H1 (cell line): ENCODE data around the gene IQSEC3. TPM values are rescaled to one million over a fixed set of nuclear protein-coding genes. Genes with fewer than 3 reads are reported as not detected.

Source experiments
- KDM1A ChIP-seq: fragments of 200-600, 300-600 bp; sonication (generic); IDR thresholded peaks from 2 replicates; pipeline ENCODE4 v1.7.1; 2016; ENCODE audit warnings: mild to moderate bottlenecking, low read length, borderline replicate concordance
- RNF2 ChIP-seq: fragments of 200-900, 300-1000 bp; sonication (generic); IDR thresholded peaks from 2 replicates; pipeline ENCODE4 v1.7.1; 2016; ENCODE audit warnings: borderline replicate concordance, low read depth, mild to moderate bottlenecking, antibody characterized with exemption, low read length; ENCODE audit not compliant: poor library complexity, severe bottlenecking; ENCODE audit errors: missing control alignments
- polyA plus RNA-seq, 7 experiments: library from polyadenylated mRNA; depleted of rRNA in 3 of 7; stranded (reverse) in 5 of 7; unstranded in 2 of 7; fragments of >200 nt in 5 of 7; fragments of 200-250 nt in 2 of 7; gene quantifications; 1 replicate in 5 of 7; 2 replicates in 1 of 7; 4 replicates in 1 of 7; pipeline versions ENCODE4 v1.2.1 to v1.2.3, GENCODE V29; 2011 to 2013; ENCODE audit warnings: missing spikeins in 2 of 7, mixed read lengths in 2 of 7
- total RNA-seq: library from RNA; stranded (reverse); fragmentation: NEBNext Ultra II Directional; extraction: Animal tissue kit (Norgen Biotek cat#: 25700); gene quantifications from 2 replicates; pipeline ENCODE4 v1.2.1, GENCODE V29; 2021
- TF ChIP-seq, protein P1 (sequence below): fragments of 300-600 bp; sonication (generic); IDR thresholded peaks from 2 replicates; pipeline ENCODE4 v1.7.1; 2012; ENCODE audit warnings: low read length, moderate library complexity, mild to moderate bottlenecking, inconsistent platforms; ENCODE audit not compliant: insufficient replicate concordance

IQSEC3 gene
- total and polyA plus RNA-seq, 2 of the 8 experiments (the other 6 are each of a cell fraction or from before 2014, with no cell fraction given): 1.2 to 3.1 TPM

DNA sequence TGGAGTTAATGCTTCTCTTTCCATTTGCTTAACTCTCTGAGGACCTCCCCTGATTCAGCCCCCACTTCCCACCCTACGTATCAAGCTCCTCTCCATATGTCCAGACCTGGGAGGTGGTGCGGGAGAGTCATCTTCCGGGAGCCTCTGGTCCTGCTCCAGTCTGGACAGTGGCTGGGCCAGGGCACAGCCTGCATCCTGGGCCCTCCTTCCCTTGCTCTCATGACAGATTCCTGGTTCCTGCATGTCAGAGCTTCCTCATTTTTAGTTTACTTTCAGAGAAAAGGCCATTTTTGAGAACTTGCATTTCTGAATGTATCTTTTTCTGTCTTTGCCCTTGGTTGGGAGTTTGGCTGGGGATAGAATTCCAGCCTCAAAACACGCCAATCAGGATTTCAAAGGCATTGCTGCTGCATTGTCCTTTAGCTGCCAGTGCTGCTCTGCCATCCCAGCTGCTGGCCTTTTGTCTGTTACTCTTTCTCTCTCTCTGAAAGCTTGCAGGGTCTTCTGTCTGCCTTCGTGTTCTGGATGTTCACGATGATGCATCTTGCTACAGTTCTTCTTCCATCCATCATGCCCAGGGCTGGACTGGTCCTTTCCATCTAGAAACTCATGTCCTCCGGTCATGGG lies 92.7 kb downstream of the IQSEC3 start (continued):
- TF ChIP-seq, protein P1, sequence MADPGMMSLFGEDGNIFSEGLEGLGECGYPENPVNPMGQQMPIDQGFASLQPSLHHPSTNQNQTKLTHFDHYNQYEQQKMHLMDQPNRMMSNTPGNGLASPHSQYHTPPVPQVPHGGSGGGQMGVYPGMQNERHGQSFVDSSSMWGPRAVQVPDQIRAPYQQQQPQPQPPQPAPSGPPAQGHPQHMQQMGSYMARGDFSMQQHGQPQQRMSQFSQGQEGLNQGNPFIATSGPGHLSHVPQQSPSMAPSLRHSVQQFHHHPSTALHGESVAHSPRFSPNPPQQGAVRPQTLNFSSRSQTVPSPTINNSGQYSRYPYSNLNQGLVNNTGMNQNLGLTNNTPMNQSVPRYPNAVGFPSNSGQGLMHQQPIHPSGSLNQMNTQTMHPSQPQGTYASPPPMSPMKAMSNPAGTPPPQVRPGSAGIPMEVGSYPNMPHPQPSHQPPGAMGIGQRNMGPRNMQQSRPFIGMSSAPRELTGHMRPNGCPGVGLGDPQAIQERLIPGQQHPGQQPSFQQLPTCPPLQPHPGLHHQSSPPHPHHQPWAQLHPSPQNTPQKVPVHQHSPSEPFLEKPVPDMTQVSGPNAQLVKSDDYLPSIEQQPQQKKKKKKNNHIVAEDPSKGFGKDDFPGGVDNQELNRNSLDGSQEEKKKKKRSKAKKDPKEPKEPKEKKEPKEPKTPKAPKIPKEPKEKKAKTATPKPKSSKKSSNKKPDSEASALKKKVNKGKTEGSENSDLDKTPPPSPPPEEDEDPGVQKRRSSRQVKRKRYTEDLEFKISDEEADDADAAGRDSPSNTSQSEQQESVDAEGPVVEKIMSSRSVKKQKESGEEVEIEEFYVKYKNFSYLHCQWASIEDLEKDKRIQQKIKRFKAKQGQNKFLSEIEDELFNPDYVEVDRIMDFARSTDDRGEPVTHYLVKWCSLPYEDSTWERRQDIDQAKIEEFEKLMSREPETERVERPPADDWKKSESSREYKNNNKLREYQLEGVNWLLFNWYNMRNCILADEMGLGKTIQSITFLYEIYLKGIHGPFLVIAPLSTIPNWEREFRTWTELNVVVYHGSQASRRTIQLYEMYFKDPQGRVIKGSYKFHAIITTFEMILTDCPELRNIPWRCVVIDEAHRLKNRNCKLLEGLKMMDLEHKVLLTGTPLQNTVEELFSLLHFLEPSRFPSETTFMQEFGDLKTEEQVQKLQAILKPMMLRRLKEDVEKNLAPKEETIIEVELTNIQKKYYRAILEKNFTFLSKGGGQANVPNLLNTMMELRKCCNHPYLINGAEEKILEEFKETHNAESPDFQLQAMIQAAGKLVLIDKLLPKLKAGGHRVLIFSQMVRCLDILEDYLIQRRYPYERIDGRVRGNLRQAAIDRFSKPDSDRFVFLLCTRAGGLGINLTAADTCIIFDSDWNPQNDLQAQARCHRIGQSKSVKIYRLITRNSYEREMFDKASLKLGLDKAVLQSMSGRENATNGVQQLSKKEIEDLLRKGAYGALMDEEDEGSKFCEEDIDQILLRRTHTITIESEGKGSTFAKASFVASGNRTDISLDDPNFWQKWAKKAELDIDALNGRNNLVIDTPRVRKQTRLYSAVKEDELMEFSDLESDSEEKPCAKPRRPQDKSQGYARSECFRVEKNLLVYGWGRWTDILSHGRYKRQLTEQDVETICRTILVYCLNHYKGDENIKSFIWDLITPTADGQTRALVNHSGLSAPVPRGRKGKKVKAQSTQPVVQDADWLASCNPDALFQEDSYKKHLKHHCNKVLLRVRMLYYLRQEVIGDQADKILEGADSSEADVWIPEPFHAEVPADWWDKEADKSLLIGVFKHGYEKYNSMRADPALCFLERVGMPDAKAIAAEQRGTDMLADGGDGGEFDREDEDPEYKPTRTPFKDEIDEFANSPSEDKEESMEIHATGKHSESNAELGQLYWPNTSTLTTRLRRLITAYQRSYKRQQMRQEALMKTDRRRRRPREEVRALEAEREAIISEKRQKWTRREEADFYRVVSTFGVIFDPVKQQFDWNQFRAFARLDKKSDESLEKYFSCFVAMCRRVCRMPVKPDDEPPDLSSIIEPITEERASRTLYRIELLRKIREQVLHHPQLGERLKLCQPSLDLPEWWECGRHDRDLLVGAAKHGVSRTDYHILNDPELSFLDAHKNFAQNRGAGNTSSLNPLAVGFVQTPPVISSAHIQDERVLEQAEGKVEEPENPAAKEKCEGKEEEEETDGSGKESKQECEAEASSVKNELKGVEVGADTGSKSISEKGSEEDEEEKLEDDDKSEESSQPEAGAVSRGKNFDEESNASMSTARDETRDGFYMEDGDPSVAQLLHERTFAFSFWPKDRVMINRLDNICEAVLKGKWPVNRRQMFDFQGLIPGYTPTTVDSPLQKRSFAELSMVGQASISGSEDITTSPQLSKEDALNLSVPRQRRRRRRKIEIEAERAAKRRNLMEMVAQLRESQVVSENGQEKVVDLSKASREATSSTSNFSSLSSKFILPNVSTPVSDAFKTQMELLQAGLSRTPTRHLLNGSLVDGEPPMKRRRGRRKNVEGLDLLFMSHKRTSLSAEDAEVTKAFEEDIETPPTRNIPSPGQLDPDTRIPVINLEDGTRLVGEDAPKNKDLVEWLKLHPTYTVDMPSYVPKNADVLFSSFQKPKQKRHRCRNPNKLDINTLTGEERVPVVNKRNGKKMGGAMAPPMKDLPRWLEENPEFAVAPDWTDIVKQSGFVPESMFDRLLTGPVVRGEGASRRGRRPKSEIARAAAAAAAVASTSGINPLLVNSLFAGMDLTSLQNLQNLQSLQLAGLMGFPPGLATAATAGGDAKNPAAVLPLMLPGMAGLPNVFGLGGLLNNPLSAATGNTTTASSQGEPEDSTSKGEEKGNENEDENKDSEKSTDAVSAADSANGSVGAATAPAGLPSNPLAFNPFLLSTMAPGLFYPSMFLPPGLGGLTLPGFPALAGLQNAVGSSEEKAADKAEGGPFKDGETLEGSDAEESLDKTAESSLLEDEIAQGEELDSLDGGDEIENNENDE: no peak
- TF ChIP-seq RNF2 (no peak), KDM1A (no peak)
